Neural progenitor cell (in vitro differentiated cells): ENCODE measurements around the gene SELENOW.

Source experiments
- EZH2 ChIP-seq: fragments of 200-600 bp; sonication (generic); IDR thresholded peaks from 2 replicates; pipeline ENCODE4 v1.6.1; 2017; ENCODE audit warnings: antibody characterized with exemption, mild to moderate bottlenecking, moderate library complexity
- TF ChIP-seq, protein P1 (sequence below): fragments of 200-600 bp; sonication (generic); IDR thresholded peaks from 2 replicates; pipeline ENCODE4 v1.5.1; 2017; ENCODE audit warnings: antibody characterized with exemption, mild to moderate bottlenecking

DNA sequence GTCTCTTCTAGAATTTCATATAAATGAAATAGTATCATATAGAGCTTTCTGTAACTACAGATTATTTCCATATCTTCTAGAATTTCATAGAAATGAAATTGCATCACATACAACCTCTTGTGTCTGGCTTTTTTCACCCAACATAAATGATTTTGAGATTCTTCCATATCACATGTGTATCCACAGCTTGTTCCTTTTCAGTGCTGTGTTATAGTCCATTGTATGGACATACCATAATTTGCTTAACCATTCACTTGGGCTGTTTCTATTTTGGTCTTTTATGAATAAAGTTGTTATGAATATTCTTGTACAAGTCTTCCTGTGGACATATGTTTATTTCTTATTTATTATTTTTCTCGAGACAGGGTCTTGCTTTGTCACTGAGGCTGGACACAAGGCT, 14.1 kb downstream of the SELENOW start:
- TF ChIP-seq, protein P1, sequence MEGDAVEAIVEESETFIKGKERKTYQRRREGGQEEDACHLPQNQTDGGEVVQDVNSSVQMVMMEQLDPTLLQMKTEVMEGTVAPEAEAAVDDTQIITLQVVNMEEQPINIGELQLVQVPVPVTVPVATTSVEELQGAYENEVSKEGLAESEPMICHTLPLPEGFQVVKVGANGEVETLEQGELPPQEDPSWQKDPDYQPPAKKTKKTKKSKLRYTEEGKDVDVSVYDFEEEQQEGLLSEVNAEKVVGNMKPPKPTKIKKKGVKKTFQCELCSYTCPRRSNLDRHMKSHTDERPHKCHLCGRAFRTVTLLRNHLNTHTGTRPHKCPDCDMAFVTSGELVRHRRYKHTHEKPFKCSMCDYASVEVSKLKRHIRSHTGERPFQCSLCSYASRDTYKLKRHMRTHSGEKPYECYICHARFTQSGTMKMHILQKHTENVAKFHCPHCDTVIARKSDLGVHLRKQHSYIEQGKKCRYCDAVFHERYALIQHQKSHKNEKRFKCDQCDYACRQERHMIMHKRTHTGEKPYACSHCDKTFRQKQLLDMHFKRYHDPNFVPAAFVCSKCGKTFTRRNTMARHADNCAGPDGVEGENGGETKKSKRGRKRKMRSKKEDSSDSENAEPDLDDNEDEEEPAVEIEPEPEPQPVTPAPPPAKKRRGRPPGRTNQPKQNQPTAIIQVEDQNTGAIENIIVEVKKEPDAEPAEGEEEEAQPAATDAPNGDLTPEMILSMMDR, result no peak
- no peak for TF ChIP-seq EZH2
